ENCODE results near the gene BTBD10.

Gene BTBD10

DNA sequence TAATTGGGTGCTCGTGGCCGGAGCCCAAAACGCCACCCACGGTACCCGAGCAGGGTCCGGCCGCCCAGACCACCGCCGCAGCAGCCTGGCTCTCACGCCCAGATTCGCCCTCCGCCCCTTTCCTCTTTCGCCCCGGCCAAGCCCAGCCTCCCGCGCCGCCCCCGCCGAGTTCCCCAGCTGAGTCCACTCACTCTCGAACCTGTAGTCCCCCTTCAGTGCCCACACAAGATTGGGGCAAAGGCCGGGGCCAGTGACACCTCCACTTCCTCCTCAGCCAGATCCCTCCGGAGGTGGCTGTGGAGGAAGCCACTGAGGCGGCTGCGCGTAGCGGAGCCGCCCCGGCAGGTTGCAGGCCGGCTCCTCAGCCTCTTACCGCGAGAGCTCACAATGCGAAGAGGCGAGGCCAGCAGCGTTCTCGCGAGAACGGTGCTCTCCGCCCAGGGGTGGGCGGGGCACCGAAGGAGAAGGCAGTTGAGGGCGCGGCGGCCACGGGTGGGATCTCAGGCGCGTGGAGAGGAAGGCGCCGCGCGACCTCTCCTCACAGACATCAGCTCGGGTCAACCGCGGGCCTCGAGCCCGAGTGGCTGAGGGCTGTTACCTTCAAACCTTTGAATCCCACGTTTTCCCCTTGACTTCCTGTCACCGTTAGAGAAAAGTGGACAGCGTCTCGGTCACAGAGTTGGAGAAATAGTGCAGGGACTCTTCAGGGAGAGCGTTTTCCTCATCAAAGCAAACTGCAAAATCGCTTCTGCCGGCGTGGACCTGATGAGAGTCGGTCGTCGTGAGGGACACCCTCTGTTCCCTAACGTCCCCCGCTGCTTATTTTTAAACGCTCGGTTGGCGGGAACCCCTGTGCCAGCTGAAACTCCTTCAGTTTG, at the start of gene BTBD10:
Gene BTBD10, minus strand, starts transcription at position 322 of the 878 bp plus-strand sequence. CDS start 18,098 bp downstream, outside the sequence.
- H3K4me3 ChIP-seq (ENCODE audit: low read depth, low read length) = peak within 1 kb of the TSS; percentile 81
- DNase-seq (ENCODE audit: low read depth) = peak; percentile 97
- TF ChIP-seq, protein P1, sequence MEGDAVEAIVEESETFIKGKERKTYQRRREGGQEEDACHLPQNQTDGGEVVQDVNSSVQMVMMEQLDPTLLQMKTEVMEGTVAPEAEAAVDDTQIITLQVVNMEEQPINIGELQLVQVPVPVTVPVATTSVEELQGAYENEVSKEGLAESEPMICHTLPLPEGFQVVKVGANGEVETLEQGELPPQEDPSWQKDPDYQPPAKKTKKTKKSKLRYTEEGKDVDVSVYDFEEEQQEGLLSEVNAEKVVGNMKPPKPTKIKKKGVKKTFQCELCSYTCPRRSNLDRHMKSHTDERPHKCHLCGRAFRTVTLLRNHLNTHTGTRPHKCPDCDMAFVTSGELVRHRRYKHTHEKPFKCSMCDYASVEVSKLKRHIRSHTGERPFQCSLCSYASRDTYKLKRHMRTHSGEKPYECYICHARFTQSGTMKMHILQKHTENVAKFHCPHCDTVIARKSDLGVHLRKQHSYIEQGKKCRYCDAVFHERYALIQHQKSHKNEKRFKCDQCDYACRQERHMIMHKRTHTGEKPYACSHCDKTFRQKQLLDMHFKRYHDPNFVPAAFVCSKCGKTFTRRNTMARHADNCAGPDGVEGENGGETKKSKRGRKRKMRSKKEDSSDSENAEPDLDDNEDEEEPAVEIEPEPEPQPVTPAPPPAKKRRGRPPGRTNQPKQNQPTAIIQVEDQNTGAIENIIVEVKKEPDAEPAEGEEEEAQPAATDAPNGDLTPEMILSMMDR (IDR thresholded peaks at IDR 0.05; ENCODE audit: insufficient read depth, low read depth, low read length, missing control alignments) = no peak

DNA sequence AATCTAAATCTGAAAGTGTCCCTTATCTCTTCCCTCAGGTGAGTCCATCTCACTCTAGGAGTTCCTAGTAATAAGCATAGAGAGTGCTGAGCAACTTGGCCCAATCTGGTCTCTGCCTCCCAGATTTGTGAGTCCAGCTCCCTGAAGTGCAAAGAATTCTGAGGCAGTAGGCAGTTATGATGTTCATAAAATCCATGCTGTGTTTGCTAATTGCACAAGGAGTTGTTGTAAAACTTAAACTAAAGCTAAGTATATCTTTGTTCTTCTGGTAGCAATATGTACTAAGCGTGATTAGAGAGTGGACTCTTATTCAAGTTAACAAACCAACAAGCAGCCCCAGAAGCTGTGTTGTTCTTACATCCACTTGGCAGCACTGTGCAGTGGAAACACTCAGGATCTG, 40.4 kb upstream of the BTBD10 start:
- TF ChIP-seq, protein P1 (IDR thresholded peaks at IDR 0.05; ENCODE audit: insufficient read depth, low read depth, low read length, missing control alignments) = no peak
- no peak for DNase-seq (ENCODE audit: low read depth)

DNA sequence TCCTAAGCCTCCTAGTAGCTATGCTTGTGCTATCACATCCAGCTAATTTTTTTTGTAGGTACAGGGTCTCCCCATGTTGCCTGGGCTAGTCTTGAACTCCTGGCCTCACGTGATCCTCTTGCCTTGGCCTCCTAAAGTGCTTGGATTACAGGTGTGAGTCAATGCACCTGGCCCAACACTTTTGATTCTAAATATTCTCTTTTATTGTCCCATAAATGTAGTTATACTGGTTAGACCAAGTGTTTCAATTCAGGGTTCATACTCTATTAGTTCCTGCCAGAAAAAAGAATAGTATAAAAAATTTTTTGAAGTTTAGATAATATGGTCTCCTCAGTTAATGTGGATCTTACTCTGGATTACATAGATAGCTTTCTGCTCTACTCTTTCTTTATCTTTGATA, 39.5 kb upstream of the BTBD10 start:
- no peak overlapping the region for H3K4me3 ChIP-seq (ENCODE audit: low read depth, low read length)
- no peak for DNase-seq (ENCODE audit: low read depth)
- TF ChIP-seq, protein P1 (IDR thresholded peaks at IDR 0.05; ENCODE audit: insufficient read depth, low read depth, low read length, missing control alignments) = no peak

More for the DNA sequence above, 40.4 kb upstream of the BTBD10 start:
- H3K4me3 ChIP-seq (ENCODE audit: low read depth, low read length) = no peak overlapping the region

DNA sequence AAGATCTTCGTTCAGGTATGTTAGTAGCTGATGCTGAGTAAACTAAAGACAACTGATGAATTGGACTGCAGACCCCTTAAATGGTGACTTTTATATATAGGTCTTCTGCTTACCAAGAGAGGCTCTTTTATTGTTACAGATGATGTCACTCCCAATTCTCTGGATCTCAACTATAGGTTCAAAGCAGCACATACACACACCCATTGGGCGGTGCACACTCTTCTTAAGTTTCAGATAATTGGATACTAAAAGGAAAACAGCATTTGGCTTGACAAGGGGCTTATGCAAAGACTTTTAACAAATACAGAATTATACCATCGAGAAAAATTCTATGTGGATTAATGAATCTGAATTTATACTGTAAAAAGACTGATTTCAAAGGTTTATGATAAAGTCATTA, 32.9 kb upstream of the BTBD10 start, which contains the start of gene PTH:
Gene PTH, minus strand, starts transcription at position 69 of the 400 bp plus-strand sequence. CDS start 3,142 bp downstream, outside the sequence.
- TF ChIP-seq, protein P1 (IDR thresholded peaks at IDR 0.05; ENCODE audit: insufficient read depth, low read depth, low read length, missing control alignments) = no peak
- DNase-seq (ENCODE audit: low read depth) = no peak
- no peak within 1 kb of the TSS for H3K4me3 ChIP-seq (ENCODE audit: low read depth, low read length)

DNA sequence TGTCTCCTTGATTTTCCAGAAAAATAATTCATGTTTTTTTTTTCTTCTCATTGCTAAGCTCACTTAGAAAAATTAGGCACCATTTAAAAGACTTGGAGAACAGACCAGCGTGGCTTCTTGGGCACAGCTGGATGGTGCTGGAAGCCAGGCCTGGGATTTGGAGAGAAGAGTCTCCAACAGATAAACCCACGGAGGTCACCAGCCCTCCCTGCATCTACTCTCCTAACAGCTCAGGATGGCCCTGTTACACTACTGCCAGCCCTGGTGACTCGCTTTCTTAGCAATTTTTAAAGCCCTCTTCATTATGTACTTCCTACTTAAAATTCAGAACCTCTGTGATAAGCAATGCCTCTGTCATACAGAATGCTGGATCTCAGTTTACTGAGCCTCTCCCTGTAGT, 31.0 kb upstream of the BTBD10 start:
- TF ChIP-seq, protein P1 (IDR thresholded peaks at IDR 0.05; ENCODE audit: insufficient read depth, low read depth, low read length, missing control alignments) = no peak
- no peak for DNase-seq (ENCODE audit: low read depth)
- no peak overlapping the region for H3K4me3 ChIP-seq (ENCODE audit: low read depth, low read length)

DNA sequence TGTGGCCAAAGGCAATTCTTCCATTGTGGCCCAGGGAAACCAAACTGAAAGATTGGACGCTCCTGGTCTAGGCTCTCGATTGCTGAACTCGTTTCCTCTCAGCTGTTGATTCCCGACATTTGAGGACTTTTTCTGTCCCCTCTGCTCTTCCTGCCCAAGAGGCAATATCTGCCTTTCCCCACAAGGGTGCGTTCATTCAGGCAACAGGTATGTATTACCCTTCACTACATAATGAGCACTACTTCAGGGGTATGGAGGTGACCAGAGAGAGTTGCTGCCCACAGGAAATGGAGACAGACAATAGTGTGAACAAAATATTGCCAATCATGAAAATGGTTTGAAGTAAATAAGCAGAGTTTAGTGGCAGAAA, 24.6 kb upstream of the BTBD10 start:
- peak overlapping the region; percentile 31 for H3K4me3 ChIP-seq (ENCODE audit: low read depth, low read length)
- TF ChIP-seq, protein P1 (IDR thresholded peaks at IDR 0.05; ENCODE audit: insufficient read depth, low read depth, low read length, missing control alignments) = peak; percentile 51
- DNase-seq (ENCODE audit: low read depth) = peak; percentile 47
